HFF-Myc (cell line): ENCODE results near the gene CERS4.

Experiments used
- DNase-seq: peaks from one replicate; pipeline ENCODE4 v3.0.0-alpha.2; 2011; ENCODE audit warnings: low read depth; ENCODE audit errors: extremely low read depth
- H3K4me3 ChIP-seq: replicated peaks from 2 replicates; pipeline ENCODE4 v1.5.1; 2011; ENCODE audit warnings: low read depth, mild to moderate bottlenecking, control low read depth, low read length
- TF ChIP-seq, protein P1 (sequence below): IDR thresholded peaks from 2 replicates; pipeline ENCODE4 v1.5.1; 2012; ENCODE audit warnings: mild to moderate bottlenecking, low read depth, low read length, control low read depth; ENCODE audit errors: missing control alignments

The CERS4 gene, protein sequence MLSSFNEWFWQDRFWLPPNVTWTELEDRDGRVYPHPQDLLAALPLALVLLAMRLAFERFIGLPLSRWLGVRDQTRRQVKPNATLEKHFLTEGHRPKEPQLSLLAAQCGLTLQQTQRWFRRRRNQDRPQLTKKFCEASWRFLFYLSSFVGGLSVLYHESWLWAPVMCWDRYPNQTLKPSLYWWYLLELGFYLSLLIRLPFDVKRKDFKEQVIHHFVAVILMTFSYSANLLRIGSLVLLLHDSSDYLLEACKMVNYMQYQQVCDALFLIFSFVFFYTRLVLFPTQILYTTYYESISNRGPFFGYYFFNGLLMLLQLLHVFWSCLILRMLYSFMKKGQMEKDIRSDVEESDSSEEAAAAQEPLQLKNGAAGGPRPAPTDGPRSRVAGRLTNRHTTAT

DNA sequence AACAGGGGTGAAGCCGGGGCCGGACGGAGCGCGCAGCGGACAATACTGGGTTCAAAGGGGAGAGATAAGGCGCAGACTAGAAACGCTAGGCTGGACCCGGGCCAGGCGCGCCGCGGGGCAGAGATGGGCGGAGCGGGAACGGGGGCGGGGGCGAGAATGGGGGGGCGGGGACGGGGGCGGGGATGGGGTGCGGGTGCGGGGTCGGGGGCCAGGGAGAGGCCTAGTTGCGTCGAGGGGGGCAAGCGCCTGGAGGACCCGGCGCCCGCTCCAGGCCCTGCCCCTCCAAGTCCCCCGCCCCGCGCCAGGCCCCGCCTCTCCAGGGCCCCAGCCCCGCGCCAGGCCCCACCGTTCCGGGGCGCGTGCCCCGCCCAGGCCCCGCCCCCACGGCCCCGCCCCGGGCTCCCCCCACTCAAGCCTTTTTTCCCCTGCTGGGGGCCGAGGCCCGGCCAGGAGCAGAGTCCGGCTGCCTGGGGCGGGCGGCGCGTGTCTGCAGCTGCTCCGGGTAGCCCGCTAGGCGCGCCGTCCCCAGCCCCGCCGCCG lies at the start of gene CERS4:
CERS4 (plus strand) TSS at position 449 of the 540 bp plus-strand sequence. CDS start 41,707 bp downstream, outside the sequence.
- TF ChIP-seq, protein P1, sequence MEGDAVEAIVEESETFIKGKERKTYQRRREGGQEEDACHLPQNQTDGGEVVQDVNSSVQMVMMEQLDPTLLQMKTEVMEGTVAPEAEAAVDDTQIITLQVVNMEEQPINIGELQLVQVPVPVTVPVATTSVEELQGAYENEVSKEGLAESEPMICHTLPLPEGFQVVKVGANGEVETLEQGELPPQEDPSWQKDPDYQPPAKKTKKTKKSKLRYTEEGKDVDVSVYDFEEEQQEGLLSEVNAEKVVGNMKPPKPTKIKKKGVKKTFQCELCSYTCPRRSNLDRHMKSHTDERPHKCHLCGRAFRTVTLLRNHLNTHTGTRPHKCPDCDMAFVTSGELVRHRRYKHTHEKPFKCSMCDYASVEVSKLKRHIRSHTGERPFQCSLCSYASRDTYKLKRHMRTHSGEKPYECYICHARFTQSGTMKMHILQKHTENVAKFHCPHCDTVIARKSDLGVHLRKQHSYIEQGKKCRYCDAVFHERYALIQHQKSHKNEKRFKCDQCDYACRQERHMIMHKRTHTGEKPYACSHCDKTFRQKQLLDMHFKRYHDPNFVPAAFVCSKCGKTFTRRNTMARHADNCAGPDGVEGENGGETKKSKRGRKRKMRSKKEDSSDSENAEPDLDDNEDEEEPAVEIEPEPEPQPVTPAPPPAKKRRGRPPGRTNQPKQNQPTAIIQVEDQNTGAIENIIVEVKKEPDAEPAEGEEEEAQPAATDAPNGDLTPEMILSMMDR, result no peak
- DNase-seq, result no peak

DNA sequence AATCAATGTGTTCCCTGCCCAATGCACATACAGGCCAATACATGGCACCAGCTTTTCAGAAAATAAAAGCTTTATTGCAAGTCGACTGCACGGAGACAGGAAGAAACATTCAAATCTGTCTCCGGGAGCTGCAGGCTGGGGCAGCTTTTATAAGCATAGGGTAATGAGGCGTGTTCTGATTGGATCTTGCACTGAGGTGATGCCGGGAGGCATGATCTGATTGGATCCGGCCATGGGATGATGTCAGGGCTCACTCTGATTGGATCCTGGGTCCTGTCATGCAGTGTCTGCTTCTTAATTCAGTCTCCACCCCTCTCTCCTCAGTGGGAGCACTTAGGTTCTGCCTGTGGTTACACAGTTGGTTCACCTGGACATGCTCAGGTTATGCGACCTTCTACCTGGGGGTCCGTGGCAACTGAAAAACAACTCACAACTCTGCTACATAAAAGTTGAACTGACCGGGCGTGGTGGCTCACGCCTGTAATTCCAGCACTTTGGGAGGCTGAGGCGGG lies 48.0 kb upstream of the CERS4 start:
- TF ChIP-seq, protein P1, result no peak
- no peak overlapping the region for H3K4me3 ChIP-seq
- no peak for DNase-seq

More for the DNA sequence above, at the start of gene CERS4:
- H3K4me3 ChIP-seq, result peak within 1 kb of the TSS; percentile 39

DNA sequence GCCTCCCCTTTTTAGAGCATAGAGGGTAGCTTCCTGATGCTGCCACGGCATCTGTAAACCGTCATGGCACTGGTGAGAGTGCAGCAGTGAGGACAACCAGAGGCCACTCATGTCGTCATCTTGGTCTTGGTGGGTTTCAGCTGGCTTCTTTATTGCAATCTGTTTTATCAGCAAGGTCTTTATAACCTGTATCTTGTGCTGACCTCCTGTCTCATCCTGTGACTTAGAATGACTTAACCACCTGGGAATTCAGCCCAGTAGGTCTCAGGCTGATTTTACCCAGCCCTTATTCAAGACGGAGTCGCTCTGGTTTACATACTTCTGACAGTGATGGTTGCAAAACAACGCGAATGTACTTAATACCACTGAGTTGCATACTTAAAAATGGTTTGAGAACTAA lies 45.4 kb upstream of the CERS4 start:
- no peak overlapping the region for H3K4me3 ChIP-seq
- no peak for DNase-seq
- TF ChIP-seq, protein P1, result no peak

DNA sequence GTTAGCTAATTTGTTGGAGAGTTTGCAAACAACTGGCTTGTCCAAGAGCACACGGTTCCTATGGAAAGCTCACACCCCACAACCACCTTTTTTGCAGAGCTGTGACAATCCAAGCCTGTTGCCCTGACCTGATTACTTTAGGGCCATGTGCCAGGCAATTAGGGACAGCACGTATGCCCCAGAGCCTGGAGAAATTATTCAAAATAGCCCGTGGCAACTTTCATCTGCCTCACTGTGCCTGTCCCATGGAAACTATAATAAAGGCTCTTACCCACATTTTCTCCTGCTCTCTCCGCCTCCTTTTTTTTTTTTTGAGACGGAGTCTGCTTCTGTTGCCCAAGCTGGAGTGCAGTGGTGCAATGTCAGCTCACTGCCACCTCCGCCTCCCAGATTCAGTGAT lies 41.2 kb upstream of the CERS4 start:
- no peak for DNase-seq
- TF ChIP-seq, protein P1, result no peak

DNA sequence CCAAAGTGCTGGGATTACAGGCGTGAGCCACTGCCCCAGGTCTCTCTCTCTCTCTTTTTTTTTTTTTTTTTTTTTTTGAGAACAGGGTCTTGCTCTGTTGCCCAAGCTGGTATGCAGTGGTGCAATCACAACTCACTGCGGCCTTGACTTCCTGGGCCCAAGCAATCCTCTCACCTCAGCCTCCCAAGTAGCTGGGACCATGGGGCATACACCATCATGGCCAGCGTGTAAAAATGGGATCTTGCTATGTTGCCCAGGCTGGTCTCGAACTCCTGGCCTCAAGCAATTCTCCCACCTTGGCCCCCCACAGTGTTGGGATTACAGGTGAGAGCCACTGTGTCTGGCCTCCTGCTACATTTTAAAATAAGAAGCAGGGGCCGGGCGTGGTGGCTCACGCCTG lies 40.6 kb upstream of the CERS4 start:
- TF ChIP-seq, protein P1, result no peak
- no peak for DNase-seq
- no peak overlapping the region for H3K4me3 ChIP-seq

More for the DNA sequence above, 41.2 kb upstream of the CERS4 start:
- H3K4me3 ChIP-seq, result no peak overlapping the region

DNA sequence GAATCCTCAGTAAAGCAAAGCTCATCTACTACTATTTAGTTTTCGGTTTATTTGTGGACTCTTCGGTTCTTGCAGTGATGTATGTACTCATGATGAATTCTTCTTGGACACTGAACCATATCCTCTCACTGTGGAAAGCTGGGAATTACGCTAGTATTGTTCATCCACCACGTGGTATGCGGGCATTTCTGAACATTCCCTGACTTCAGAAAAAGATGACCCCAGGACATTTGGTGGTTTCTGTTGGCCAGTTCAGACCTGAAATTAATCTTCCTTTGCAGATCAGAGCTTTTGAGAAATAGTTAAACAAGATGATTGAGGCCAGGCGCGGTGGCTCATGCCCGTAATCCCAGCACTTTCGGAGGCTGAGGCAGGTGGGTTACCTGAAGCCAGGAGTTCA lies 34.5 kb upstream of the CERS4 start:
- no peak overlapping the region for H3K4me3 ChIP-seq
- TF ChIP-seq, protein P1, result no peak
- no peak for DNase-seq
